ENCODE data around the gene PRAC1. TPM values are rescaled to one million over a fixed set of nuclear protein-coding genes. Genes with fewer than 3 reads are reported as not detected.
"Not testable (repeated sequence)": the region's sequence is repeated elsewhere in the genome, so short reads cannot be mapped to it uniquely, and the experiment has no call there.

PRAC1 gene
- polyA plus RNA-seq, 2 donors: 0.63 TPM; not detected in 1

DNA sequence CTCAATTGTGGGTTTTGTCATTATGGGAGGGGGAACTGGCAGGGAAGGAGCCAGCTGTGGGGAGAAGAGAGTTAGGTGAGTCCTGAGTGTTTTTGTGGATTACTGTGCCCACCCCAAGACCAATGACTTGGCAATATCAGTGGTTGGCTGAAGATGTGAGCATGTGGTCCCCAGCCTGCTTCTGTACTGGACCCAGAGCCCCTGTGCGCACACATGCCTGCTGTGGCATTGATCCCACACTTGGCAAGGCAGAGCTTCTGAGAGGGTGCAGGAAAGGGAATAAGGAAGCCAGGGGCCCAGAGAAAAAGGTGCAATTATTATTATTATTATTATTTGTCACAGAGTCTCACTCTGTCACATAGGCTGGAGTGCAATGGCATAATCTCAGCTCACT is 1.3 kb downstream of the PRAC1 start:
- Histone ChIP-seq H3K9me3 (ENCODE audit: control insufficient read depth in 2 of 2, insufficient read depth in 1 of 2, low read depth in 1 of 2, low read length in 1 of 2) (peaks cover 0 to 15% of the 10 kb centered on the region in 2 donors), H3K27me3 (ENCODE audit: control insufficient read depth in 1 of 2, insufficient read depth in 2 of 2, low read length in 2 of 2) (peaks cover 18 to 69% of the 10 kb centered on the region in 2 donors), H3K27ac (ENCODE audit: low read depth in 2 of 2, low read length in 1 of 2) (no peak overlapping the region), H3K4me1 (ENCODE audit: control insufficient read depth in 2 of 2, insufficient read depth in 2 of 2, low read length in 1 of 2) (peaks cover 0 to 10% of the 10 kb centered on the region in 2 donors), H3K4me3 (ENCODE audit: low read depth in 1 of 2, low read length in 2 of 2) (no peak overlapping the region), H3K36me3 (ENCODE audit: control insufficient read depth in 2 of 2, insufficient read depth in 2 of 2, low read length in 1 of 2) (no peaks in the 10 kb centered on the region)
- 67 to 69% methylated on average over 1 of the region's 1 CpG for WGBS, 2 donors

DNA sequence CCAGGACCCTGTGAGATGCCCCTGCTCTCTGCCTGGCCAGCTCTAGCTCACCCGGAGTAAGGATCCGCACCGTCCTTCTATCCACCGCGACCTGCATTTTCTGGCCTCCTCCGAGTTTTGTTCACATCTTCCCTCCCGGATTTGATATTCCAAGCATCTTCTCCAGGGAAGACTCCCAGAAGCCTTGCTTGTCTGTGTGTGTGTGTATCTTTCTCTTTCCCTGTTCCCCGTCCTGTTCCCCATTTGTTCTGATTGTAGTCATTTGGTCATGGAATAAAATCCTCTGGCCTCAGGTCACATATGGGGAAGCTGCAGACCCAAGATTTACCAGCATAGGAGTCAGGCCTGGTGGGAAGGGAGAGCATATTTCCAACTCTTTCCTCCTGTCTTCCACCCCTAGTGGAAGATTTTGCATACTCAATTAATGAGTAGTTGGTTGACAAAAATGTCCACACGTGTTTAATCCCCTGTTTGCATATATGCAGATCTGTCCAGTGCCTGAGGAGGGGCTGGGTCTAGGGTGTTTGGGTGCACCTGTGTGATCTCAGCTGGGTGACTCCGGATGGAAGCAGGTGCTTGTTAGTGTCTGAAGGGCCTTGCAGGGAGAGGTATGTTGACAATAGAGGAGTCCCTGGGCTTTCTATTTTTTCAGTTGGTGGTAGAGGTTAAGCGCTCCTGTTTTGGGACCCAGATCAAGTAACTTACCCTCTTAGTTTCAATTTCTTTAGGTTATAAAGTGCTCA is 1.9 kb downstream of the PRAC1 start:
- Histone ChIP-seq H3K4me3 (ENCODE audit: low read depth in 1 of 2, low read length in 2 of 2) (no peak overlapping the region), H3K27ac (ENCODE audit: low read depth in 2 of 2, low read length in 1 of 2) (no peak overlapping the region), H3K27me3 (ENCODE audit: control insufficient read depth in 1 of 2, insufficient read depth in 2 of 2, low read length in 2 of 2) (peaks cover 18 to 64% of the 10 kb centered on the region in 2 donors), H3K9me3 (ENCODE audit: control insufficient read depth in 2 of 2, insufficient read depth in 1 of 2, low read depth in 1 of 2, low read length in 1 of 2) (peaks cover 0 to 15% of the 10 kb centered on the region in 2 donors), H3K36me3 (ENCODE audit: control insufficient read depth in 2 of 2, insufficient read depth in 2 of 2, low read length in 1 of 2) (no peaks in the 10 kb centered on the region), H3K4me1 (ENCODE audit: control insufficient read depth in 2 of 2, insufficient read depth in 2 of 2, low read length in 1 of 2) (peaks cover 0 to 10% of the 10 kb centered on the region in 2 donors)
- 26 to 34% methylated on average over 11 of the region's 11 CpGs for WGBS, 2 donors

DNA sequence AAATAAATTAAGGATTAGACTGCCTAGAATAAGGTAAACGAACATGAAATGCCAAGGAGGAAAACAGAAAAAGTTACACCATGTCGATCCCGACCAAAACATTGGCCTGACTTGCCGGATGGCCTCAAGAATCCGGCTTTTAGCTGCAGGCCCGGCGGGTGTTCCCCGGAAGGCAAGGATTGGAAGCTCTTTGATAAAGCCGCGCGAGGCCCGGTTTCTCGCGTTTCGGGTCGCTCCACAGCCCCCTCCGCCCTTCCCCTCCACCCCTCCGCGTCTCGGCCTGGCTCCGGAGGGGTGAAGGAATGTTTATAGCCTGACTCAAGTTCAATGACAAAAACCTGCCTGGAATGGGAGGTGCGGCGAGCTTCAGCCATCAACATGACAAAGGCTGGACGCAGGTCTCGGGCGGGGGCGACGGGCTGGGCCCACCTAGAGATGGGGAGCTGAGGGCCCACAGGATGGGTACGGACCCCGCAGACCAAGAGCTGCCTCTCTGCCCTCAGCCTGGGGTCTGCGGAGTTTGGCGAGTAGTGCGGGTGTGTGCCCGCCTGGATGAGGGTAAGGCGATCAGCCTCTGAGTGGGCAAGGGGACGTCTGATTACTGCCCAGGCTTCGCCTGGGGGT is 2.6 kb downstream of the PRAC1 start:
- H3K4me1 ChIP-seq (ENCODE audit: control insufficient read depth in 2 of 2, insufficient read depth in 2 of 2, low read length in 1 of 2): peaks cover 0 to 4% of the 10 kb centered on the region in 2 donors
- no peak overlapping the region for H3K27ac ChIP-seq (ENCODE audit: low read depth in 2 of 2, low read length in 1 of 2)
- H3K4me3 ChIP-seq (ENCODE audit: low read depth in 1 of 2, low read length in 2 of 2): no peak overlapping the region
- H3K9me3 ChIP-seq (ENCODE audit: control insufficient read depth in 2 of 2, insufficient read depth in 1 of 2, low read depth in 1 of 2, low read length in 1 of 2): peaks cover 0 to 15% of the 10 kb centered on the region in 2 donors
- no peaks in the 10 kb centered on the region for H3K36me3 ChIP-seq (ENCODE audit: control insufficient read depth in 2 of 2, insufficient read depth in 2 of 2, low read length in 1 of 2)
- peaks cover 18 to 57% of the 10 kb centered on the region in 2 donors for H3K27me3 ChIP-seq (ENCODE audit: control insufficient read depth in 1 of 2, insufficient read depth in 2 of 2, low read length in 2 of 2)
- 11 to 14% methylated on average over 37 of the region's 37 CpGs for WGBS, 2 donors

DNA sequence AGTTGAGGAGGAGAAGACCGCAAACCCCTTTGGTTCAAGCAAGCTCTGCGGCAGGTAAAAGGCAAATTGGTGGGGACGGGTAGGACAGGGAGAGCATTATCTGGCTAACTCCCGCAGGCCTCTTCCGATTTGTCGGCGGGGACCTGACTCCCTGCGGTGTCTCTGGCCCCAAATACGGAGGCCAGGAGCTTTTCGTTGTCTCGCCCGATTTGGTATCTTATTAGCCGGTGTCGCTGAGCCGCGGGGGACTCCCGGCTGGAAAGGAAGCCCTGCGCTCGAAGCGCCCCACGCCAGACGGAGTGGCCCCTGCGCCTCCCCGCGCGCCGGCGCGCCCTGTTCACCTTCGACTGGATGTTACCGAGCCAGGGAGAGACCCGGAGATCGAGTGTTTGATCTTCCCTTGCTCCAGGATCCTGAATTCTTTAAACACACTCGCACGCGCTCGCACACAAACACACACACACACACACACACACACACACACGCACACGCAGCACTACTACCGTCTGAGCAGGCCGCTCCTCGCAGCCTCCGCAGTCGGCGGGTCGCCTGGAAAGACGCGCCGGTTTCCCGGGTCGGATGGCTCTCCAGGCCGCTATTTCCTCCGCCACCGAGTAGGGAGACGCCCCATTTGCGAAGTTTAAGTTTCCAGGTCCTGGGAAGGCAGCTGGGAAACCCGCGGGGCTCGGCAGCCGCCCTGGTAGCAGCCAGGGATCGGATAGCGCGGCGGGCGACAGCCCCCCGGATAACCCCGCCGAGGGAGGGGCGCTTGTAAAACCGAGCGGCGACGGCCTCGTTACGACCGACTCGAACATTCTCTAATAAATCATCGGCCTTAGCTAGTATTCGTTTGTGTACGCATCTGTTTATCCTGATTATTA is 3.3 kb downstream of the PRAC1 start:
- Histone ChIP-seq H3K4me1 (ENCODE audit: control insufficient read depth in 2 of 2, insufficient read depth in 2 of 2, low read length in 1 of 2) (peaks cover 0 to 4% of the 10 kb centered on the region in 2 donors), H3K4me3 (ENCODE audit: low read depth in 1 of 2, low read length in 2 of 2) (no peak overlapping the region), H3K36me3 (ENCODE audit: control insufficient read depth in 2 of 2, insufficient read depth in 2 of 2, low read length in 1 of 2) (no peaks in the 10 kb centered on the region), H3K9me3 (ENCODE audit: control insufficient read depth in 2 of 2, insufficient read depth in 1 of 2, low read depth in 1 of 2, low read length in 1 of 2) (peaks cover 0 to 15% of the 10 kb centered on the region in 2 donors), H3K27ac (ENCODE audit: low read depth in 2 of 2, low read length in 1 of 2) (no peak overlapping the region), H3K27me3 (ENCODE audit: control insufficient read depth in 1 of 2, insufficient read depth in 2 of 2, low read length in 2 of 2) (peaks cover 18 to 57% of the 10 kb centered on the region in 2 donors)
- WGBS, 2 donors: 8 to 10% methylated on average over 80 of the region's 80 CpGs

DNA sequence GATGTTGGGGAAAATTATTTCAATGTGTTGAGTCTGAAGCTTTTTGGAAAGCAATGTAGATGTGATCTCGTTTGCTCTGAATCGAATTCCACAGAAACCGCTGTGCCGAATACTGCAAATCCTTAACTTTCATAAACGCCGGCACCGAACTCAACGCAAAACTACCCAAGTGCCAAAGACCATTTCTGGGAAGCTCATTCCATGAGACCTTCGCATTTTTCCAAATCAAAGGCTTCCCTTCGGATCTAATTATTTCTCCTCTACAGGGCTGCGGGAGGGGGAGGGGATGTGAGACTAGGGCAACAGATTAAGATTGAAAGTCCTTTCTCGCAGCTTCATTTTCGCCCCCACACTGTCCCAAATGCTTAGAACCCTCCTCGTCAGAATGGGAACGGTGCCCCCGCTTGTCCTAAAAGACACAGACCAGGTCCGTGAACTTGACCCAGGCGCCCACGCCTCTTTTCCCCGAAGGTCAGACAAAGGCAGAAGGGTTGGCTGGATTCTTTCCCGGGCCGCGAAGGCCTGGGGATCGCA is 4.0 kb downstream of the PRAC1 start:
- H3K9me3 ChIP-seq (ENCODE audit: control insufficient read depth in 2 of 2, insufficient read depth in 1 of 2, low read depth in 1 of 2, low read length in 1 of 2): peaks cover 0 to 15% of the 10 kb centered on the region in 2 donors
- H3K36me3 ChIP-seq (ENCODE audit: control insufficient read depth in 2 of 2, insufficient read depth in 2 of 2, low read length in 1 of 2): no peaks in the 10 kb centered on the region
- H3K27me3 ChIP-seq (ENCODE audit: control insufficient read depth in 1 of 2, insufficient read depth in 2 of 2, low read length in 2 of 2): peaks cover 18 to 51% of the 10 kb centered on the region in 2 donors
- 20% methylated on average over 24 of the region's 24 CpGs for WGBS, 2 donors
- H3K27ac ChIP-seq (ENCODE audit: low read depth in 2 of 2, low read length in 1 of 2): no peak overlapping the region
- H3K4me1 ChIP-seq (ENCODE audit: control insufficient read depth in 2 of 2, insufficient read depth in 2 of 2, low read length in 1 of 2): peaks cover 0 to 4% of the 10 kb centered on the region in 2 donors
- H3K4me3 ChIP-seq (ENCODE audit: low read depth in 1 of 2, low read length in 2 of 2): no peak overlapping the region

DNA sequence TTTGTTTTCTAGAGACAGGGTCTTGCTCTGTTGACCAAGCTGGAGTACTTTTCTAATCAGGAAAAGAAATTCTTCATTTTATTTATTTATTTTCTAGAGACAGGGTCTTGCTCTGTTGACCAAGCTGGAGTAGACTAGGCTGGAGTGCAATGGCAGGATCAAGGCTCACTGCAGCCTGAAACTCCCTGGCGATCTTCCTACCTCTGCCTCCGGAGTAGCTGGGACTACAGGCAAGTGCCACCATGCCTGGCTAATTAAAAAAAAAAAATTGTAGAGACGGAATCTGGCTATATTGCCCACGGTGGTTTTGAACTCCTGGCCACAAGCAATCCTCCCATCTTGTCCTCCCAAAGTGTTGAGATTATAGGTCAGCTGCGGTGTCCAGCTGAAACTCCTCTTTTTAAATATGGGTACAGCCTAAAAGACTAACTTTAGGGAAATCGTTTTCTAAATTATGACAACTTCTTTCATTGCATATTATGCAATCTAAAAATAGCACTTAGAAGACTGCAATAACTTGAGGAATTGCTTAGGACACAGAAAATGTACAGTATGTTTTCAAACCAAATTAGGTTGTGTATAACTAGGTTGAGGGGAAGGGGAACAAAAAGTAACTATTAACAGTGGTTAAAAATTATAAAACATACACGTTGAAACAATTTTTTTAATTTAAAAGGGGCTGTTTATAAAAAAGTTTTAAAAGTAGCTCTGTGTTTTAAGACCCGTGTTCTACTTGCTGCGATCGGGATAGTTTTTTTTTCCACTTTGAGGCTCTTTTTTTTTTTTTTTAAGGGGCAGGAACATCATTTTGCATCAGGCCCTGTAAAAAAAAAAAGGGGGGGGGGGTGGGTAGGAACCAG is 4.7 kb downstream of the PRAC1 start:
- WGBS, 2 donors: 14 to 15% methylated on average over 10 of the region's 10 CpGs
- H3K9me3 ChIP-seq (ENCODE audit: control insufficient read depth in 2 of 2, insufficient read depth in 1 of 2, low read depth in 1 of 2, low read length in 1 of 2): peaks cover 0 to 14% of the 10 kb centered on the region in 2 donors
- H3K4me1 ChIP-seq (ENCODE audit: control insufficient read depth in 2 of 2, insufficient read depth in 2 of 2, low read length in 1 of 2): peaks cover 0 to 4% of the 10 kb centered on the region in 2 donors
- H3K27ac ChIP-seq (ENCODE audit: low read depth in 2 of 2, low read length in 1 of 2): no peak overlapping the region
- no peak overlapping the region for H3K4me3 ChIP-seq (ENCODE audit: low read depth in 1 of 2, low read length in 2 of 2)
- H3K36me3 ChIP-seq (ENCODE audit: control insufficient read depth in 2 of 2, insufficient read depth in 2 of 2, low read length in 1 of 2): no peaks in the 10 kb centered on the region
- H3K27me3 ChIP-seq (ENCODE audit: control insufficient read depth in 1 of 2, insufficient read depth in 2 of 2, low read length in 2 of 2): peaks cover 11 to 44% of the 10 kb centered on the region in 2 donors

DNA sequence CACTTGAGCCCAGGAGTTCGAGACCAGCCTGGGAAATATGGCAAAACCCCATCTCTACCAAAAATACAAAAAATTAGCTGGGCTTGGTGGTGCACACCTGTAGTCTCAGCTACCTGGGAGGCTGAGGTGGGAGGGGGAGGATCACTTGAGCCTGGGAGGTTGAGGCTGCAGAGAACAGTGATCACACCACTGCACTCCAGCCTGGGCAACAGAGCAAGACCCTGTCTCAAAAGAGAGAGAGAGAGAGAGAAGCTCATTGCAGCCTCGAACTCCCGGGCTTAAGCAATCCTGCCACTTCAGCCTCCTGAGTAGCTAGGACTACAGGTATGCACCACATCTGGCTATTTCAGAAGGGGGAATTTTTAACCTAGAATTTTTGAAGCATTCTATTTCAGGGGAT is 5.8 kb downstream of the PRAC1 start:
- not testable (repeated sequence) for H3K27ac ChIP-seq (ENCODE audit: low read depth in 2 of 2, low read length in 1 of 2); H3K4me3 ChIP-seq (ENCODE audit: low read depth in 1 of 2, low read length in 2 of 2); H3K36me3 ChIP-seq (ENCODE audit: control insufficient read depth in 2 of 2, insufficient read depth in 2 of 2, low read length in 1 of 2); H3K4me1 ChIP-seq (ENCODE audit: control insufficient read depth in 2 of 2, insufficient read depth in 2 of 2, low read length in 1 of 2)
- Histone ChIP-seq H3K27me3 (ENCODE audit: control insufficient read depth in 1 of 2, insufficient read depth in 2 of 2, low read length in 2 of 2) (peaks cover 9 to 35% of the 10 kb centered on the region in 2 donors), H3K9me3 (ENCODE audit: control insufficient read depth in 2 of 2, insufficient read depth in 1 of 2, low read depth in 1 of 2, low read length in 1 of 2) (peaks cover 0 to 11% of the 10 kb centered on the region in 2 donors)
- WGBS, 2 donors: 57 to 66% methylated on average over 3 of the region's 3 CpGs

DNA sequence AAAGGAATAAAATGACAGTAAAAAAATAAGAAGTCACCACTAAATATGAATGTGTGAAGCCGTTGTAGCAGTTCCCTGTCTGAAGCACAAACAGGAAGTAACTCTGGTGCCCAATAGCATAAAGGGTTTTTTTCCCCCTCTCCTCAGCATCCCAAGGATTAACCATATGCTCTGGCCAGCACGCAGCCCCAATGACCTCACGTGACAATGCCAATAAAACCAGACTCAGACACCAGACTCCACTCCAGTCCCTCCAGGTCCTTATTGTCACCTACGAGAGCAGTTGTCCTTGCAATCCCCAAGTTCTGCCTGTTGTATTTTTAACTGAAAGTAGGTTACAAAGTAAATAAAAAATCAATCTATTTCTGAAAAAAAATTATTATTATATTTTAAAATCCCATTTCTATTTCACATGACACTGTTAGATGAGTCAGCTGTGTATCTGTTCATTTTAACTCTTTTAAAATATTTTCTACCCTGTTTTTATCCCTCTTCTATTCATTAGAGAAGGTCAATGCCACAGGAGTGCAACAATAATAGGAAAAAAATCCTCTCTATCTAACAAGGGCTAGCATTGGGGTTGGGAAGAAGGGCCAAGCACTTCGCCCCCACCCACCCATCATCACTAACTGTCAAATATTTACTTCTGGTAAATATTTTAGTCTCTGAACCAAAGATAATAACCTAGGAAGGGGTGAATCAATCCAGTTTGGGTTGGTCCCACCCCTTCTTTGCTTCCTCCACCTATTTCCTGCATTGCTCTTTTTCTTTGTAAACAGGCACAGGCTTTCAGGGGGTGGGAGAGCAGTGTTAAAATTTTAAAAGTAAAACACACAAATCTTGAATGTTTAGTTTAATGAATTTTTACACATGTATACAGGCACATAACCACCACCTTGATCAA is 6.6 kb downstream of the PRAC1 start:
- no peak overlapping the region for H3K27ac ChIP-seq (ENCODE audit: low read depth in 2 of 2, low read length in 1 of 2)
- WGBS, 2 donors: 35 to 36% methylated on average over 5 of the region's 5 CpGs
- no peaks in the 10 kb centered on the region for H3K36me3 ChIP-seq (ENCODE audit: control insufficient read depth in 2 of 2, insufficient read depth in 2 of 2, low read length in 1 of 2)
- H3K9me3 ChIP-seq (ENCODE audit: control insufficient read depth in 2 of 2, insufficient read depth in 1 of 2, low read depth in 1 of 2, low read length in 1 of 2): peaks cover 0 to 11% of the 10 kb centered on the region in 2 donors
- H3K4me3 ChIP-seq (ENCODE audit: low read depth in 1 of 2, low read length in 2 of 2): no peak overlapping the region
- peaks cover 9 to 33% of the 10 kb centered on the region in 2 donors for H3K27me3 ChIP-seq (ENCODE audit: control insufficient read depth in 1 of 2, insufficient read depth in 2 of 2, low read length in 2 of 2)
- peaks cover 0 to 4% of the 10 kb centered on the region in 2 donors for H3K4me1 ChIP-seq (ENCODE audit: control insufficient read depth in 2 of 2, insufficient read depth in 2 of 2, low read length in 1 of 2)

Data from esophagus (tissue), 2 donors.